Muscle of leg (tissue), 11 donors: ENCODE data around the gene TNS1. TPM values are rescaled to one million over a fixed set of nuclear protein-coding genes. Genes with fewer than 3 reads are reported as not detected.

Experiments
- DNase-seq: peaks from one replicate; pipeline ENCODE4 v3.0.0; 2013
- H3K27ac ChIP-seq: one replicate; pipeline ENCODE4 v1.5.1; 2013; ENCODE audit warnings: mild to moderate bottlenecking, low read length, control low read depth
- H3K27me3 ChIP-seq: one replicate; pipeline ENCODE4 v1.6.1; 2013; ENCODE audit warnings: low read length; ENCODE audit not compliant: control insufficient read depth, insufficient read depth
- H3K36me3 ChIP-seq: one replicate; pipeline ENCODE4 v1.6.1; 2013; ENCODE audit warnings: low read length; ENCODE audit not compliant: control insufficient read depth, insufficient read depth
- H3K4me1 ChIP-seq: one replicate; pipeline ENCODE4 v1.6.1; 2013; ENCODE audit warnings: low read length; ENCODE audit not compliant: control insufficient read depth, insufficient read depth
- H3K4me3 ChIP-seq: one replicate; pipeline ENCODE4 v1.5.1; 2013; ENCODE audit warnings: low read length, control low read depth
- H3K9me3 ChIP-seq: replicated peaks from 2 replicates; pipeline ENCODE4 v1.6.1; 2013; ENCODE audit warnings: low read depth, low read length; ENCODE audit not compliant: control insufficient read depth
- WGBS: methylation state at CpG from one replicate; pipeline ENCODE4 v1.1.5; 2013; ENCODE audit warnings: missing lambda C conversion rate; ENCODE audit not compliant: insufficient coverage; 5-methylcytosine and 5-hydroxymethylcytosine counted together
- polyA plus RNA-seq, 8 donors: library from polyadenylated mRNA; unstranded; fragments of 120-200 nt; gene quantifications; one replicate each; pipeline versions ENCODE4 v1.2.1 to v1.2.3, GENCODE V29; 2013; ENCODE audit warnings: inconsistent platforms in 1 of 8, low replicate concordance in 1 of 8; ENCODE audit not compliant: insufficient read length in 8 of 8, insufficient read depth in 1 of 8
- total RNA-seq: library from RNA; stranded (reverse); fragments of 120-200 nt; gene quantifications from one replicate; pipeline ENCODE4 v1.2.4, GENCODE V29; 2013

Gene TNS1
- total and polyA plus RNA-seq, 9 donors, result 68.1 to 129 (median 114) TPM

- Histone ChIP-seq H3K4me1 (peaks cover 55% of the 10 kb centered on the region), H3K27ac (no peak overlapping the region), H3K9me3 (no peaks in the 10 kb centered on the region), H3K4me3 (no peak overlapping the region), H3K36me3 (peaks cover 16% of the 10 kb centered on the region), H3K27me3 (no peaks in the 10 kb centered on the region)
- no peak for DNase-seq
- 67% methylated on average over 3 of the region's 6 CpGs for WGBS
These were observed 9.7 kb downstream of the TNS1 start for GRCh38 chr2:217993138-217993537.

- Histone ChIP-seq H3K27ac (no peak overlapping the region), H3K4me3 (no peak overlapping the region), H3K27me3 (no peaks in the 10 kb centered on the region), H3K9me3 (no peaks in the 10 kb centered on the region), H3K36me3 (peaks cover 18% of the 10 kb centered on the region), H3K4me1 (peaks cover 56% of the 10 kb centered on the region)
- WGBS, result 92% methylated on average over 1 of the region's 3 CpGs
- no peak for DNase-seq
These were observed 10.7 kb downstream of the TNS1 start for GRCh38 chr2:217992061-217992460.

GRCh38 chr2:217990791-217991465 lies 11.9 kb downstream of the TNS1 start:
- Histone ChIP-seq H3K4me1 (peaks cover 45% of the 10 kb centered on the region), H3K27me3 (no peaks in the 10 kb centered on the region), H3K9me3 (no peaks in the 10 kb centered on the region), H3K27ac (no peak overlapping the region), H3K4me3 (no peak overlapping the region), H3K36me3 (peaks cover 28% of the 10 kb centered on the region)
- no peak for DNase-seq
- whole genome bisulfite sequencing, result 70% methylated on average over 7 of the region's 9 CpGs

GRCh38 chr2:217990389-217990788 lies 12.4 kb downstream of the TNS1 start:
- peaks cover 32% of the 10 kb centered on the region for H3K36me3 ChIP-seq
- DNase-seq, result no peak
- H3K4me3 ChIP-seq, result no peak overlapping the region
- H3K27ac ChIP-seq, result no peak overlapping the region
- no peaks in the 10 kb centered on the region for H3K9me3 ChIP-seq
- H3K4me1 ChIP-seq, result peaks cover 40% of the 10 kb centered on the region
- no peaks in the 10 kb centered on the region for H3K27me3 ChIP-seq
- 98% methylated on average over 3 of the region's 3 CpGs for WGBS

- peaks cover 32% of the 10 kb centered on the region for H3K36me3 ChIP-seq
- H3K9me3 ChIP-seq, result no peaks in the 10 kb centered on the region
- H3K27me3 ChIP-seq, result no peaks in the 10 kb centered on the region
- 77% methylated on average over 9 of the region's 9 CpGs for WGBS
- H3K4me1 ChIP-seq, result peaks cover 30% of the 10 kb centered on the region
- H3K27ac ChIP-seq, result no peak overlapping the region
- H3K4me3 ChIP-seq, result no peak overlapping the region
- DNase-seq, result no peak
These were observed 13.4 kb downstream of the TNS1 start for GRCh38 chr2:217989221-217989948.

GRCh38 chr2:217988840-217989204 lies 14.0 kb downstream of the TNS1 start:
- H3K4me3 ChIP-seq, result no peak overlapping the region
- peaks cover 36% of the 10 kb centered on the region for H3K36me3 ChIP-seq
- H3K27me3 ChIP-seq, result no peaks in the 10 kb centered on the region
- DNase-seq, result peak; percentile 47
- no peak overlapping the region for H3K27ac ChIP-seq
- peaks cover 27% of the 10 kb centered on the region for H3K4me1 ChIP-seq
- no peaks in the 10 kb centered on the region for H3K9me3 ChIP-seq
- WGBS, result 69% methylated on average over 3 of the region's 4 CpGs

- peaks cover 26% of the 10 kb centered on the region for H3K4me1 ChIP-seq
- peak; percentile 78 for DNase-seq
These were observed 14.6 kb downstream of the TNS1 start for GRCh38 chr2:217988014-217988839.

GRCh38 chr2:217987391-217987790 lies 15.4 kb downstream of the TNS1 start:
- Histone ChIP-seq H3K36me3 (peaks cover 36% of the 10 kb centered on the region), H3K4me3 (no peak overlapping the region), H3K27ac (no peak overlapping the region), H3K4me1 (peaks cover 23% of the 10 kb centered on the region), H3K27me3 (no peaks in the 10 kb centered on the region), H3K9me3 (no peaks in the 10 kb centered on the region)
- no peak for DNase-seq
- no CpG with 5 or more reads among the region's 4 CpGs for WGBS

More at GRCh38 chr2:217988014-217988839, 14.6 kb downstream of the TNS1 start:
- Histone ChIP-seq H3K27ac (peak overlapping the region; percentile 45), H3K4me3 (no peak overlapping the region), H3K9me3 (no peaks in the 10 kb centered on the region), H3K36me3 (peaks cover 36% of the 10 kb centered on the region), H3K27me3 (no peaks in the 10 kb centered on the region)
- 17% methylated on average over 3 of the region's 13 CpGs for WGBS

- WGBS, result 93% methylated on average over 10 of the region's 16 CpGs
- H3K4me3 ChIP-seq, result no peak overlapping the region
- H3K27me3 ChIP-seq, result no peaks in the 10 kb centered on the region
- peaks cover 33% of the 10 kb centered on the region for H3K36me3 ChIP-seq
- peaks cover 26% of the 10 kb centered on the region for H3K4me1 ChIP-seq
- no peak overlapping the region for H3K27ac ChIP-seq
- no peak for DNase-seq
- peaks cover 2% of the 10 kb centered on the region for H3K9me3 ChIP-seq
These were observed 16.4 kb downstream of the TNS1 start for GRCh38 chr2:217986256-217986961.
